Tibial nerve (tissue), 3 donors: ENCODE data around the gene EPB41L1.

Experiments
- POLR2A ChIP-seq, 2 donors: fragments of 450-650 bp; IDR thresholded peaks; one replicate each; pipeline ENCODE4 v1.6.1; 2017; ENCODE audit warnings: antibody characterized with exemption in 2 of 2, mild to moderate bottlenecking in 2 of 2, moderate library complexity in 2 of 2
- TF ChIP-seq, protein P1 (sequence below), 5 experiments: fragments of 200-600 bp in 3 of 5; fragments of 450-650 bp in 2 of 5; sonication (generic) in 3 of 5; IDR thresholded peaks; one replicate each; pipeline ENCODE4 v1.5.1; 2016 to 2019; ENCODE audit warnings: antibody characterized with exemption in 5 of 5, mild to moderate bottlenecking in 3 of 5, moderate library complexity in 2 of 5

GRCh38 chr20:36248836-36249235 is 94.3 kb downstream of the EPB41L1 start:
- TF ChIP-seq, protein P1, sequence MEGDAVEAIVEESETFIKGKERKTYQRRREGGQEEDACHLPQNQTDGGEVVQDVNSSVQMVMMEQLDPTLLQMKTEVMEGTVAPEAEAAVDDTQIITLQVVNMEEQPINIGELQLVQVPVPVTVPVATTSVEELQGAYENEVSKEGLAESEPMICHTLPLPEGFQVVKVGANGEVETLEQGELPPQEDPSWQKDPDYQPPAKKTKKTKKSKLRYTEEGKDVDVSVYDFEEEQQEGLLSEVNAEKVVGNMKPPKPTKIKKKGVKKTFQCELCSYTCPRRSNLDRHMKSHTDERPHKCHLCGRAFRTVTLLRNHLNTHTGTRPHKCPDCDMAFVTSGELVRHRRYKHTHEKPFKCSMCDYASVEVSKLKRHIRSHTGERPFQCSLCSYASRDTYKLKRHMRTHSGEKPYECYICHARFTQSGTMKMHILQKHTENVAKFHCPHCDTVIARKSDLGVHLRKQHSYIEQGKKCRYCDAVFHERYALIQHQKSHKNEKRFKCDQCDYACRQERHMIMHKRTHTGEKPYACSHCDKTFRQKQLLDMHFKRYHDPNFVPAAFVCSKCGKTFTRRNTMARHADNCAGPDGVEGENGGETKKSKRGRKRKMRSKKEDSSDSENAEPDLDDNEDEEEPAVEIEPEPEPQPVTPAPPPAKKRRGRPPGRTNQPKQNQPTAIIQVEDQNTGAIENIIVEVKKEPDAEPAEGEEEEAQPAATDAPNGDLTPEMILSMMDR (IDR thresholded peaks at IDR 0.05), result no peak
- TF ChIP-seq POLR2A (IDR thresholded peaks at IDR 0.05), result no peak
